Stimulated activated CD4-positive, alpha-beta T cell treated with anti-CD3 and anti-CD28 coated beads, Interleukin-12 subunit alpha, Interleukin-12 subunit beta, amount 100 ng/mL, for 4 hours (primary cell): Measurements from ENCODE around the gene TTC39C.
"Not testable (repeated sequence)": the region's sequence is repeated elsewhere in the genome, so short reads cannot be mapped to it uniquely, and the experiment has no call there.

Source experiments
- DNase-seq: peaks from one replicate; pipeline ENCODE4 v3.0.0-alpha.2; 2020

Gene TTC39C

GRCh38 chr18:24018299-24018886, 3.8 kb downstream of the TTC39C start:
- DNase-seq: no peak

- no peak for DNase-seq
These were observed 5.2 kb downstream of the TTC39C start for GRCh38 chr18:24019641-24020331.

GRCh38 chr18:24021505-24021904, 7.0 kb downstream of the TTC39C start:
- no peak for DNase-seq

- DNase-seq: no peak
These were observed 7.6 kb downstream of the TTC39C start for GRCh38 chr18:24022161-24022560.

- no peak for DNase-seq
These were observed 8.7 kb downstream of the TTC39C start for GRCh38 chr18:24023185-24023814.

- DNase-seq: no peak
These were observed 9.9 kb downstream of the TTC39C start for GRCh38 chr18:24024425-24024824.

- DNase-seq: no peak
These were observed 11.9 kb downstream of the TTC39C start for GRCh38 chr18:24026457-24026856.

GRCh38 chr18:24027156-24027827, 12.7 kb downstream of the TTC39C start:
- no peak for DNase-seq

- not testable (repeated sequence) for DNase-seq
These were observed 14.4 kb downstream of the TTC39C start for GRCh38 chr18:24028946-24029345.

GRCh38 chr18:24031318-24031717, 16.8 kb downstream of the TTC39C start:
- DNase-seq: no peak

GRCh38 chr18:24031916-24032315, 17.4 kb downstream of the TTC39C start:
- no peak for DNase-seq

GRCh38 chr18:24033641-24034412, 19.3 kb downstream of the TTC39C start:
- no peak for DNase-seq

GRCh38 chr18:24035316-24035715, 20.8 kb downstream of the TTC39C start:
- DNase-seq: no peak

GRCh38 chr18:24039671-24040070, 25.1 kb downstream of the TTC39C start:
- no peak for DNase-seq

- DNase-seq: no peak
These were observed 27.1 kb downstream of the TTC39C start for GRCh38 chr18:24041691-24042090.

GRCh38 chr18:24043403-24043802, 28.8 kb downstream of the TTC39C start:
- no peak for DNase-seq

GRCh38 chr18:24048261-24048660, 33.7 kb downstream of the TTC39C start:
- DNase-seq: no peak

- DNase-seq: no peak
These were observed 34.6 kb downstream of the TTC39C start for GRCh38 chr18:24049142-24049541.

- no peak for DNase-seq
These were observed 36.7 kb downstream of the TTC39C start for GRCh38 chr18:24051031-24051947.

GRCh38 chr18:24052053-24052452, 37.5 kb downstream of the TTC39C start:
- DNase-seq: no peak

GRCh38 chr18:24053211-24053610, 38.7 kb downstream of the TTC39C start:
- no peak for DNase-seq

GRCh38 chr18:24054130-24054529, 39.6 kb downstream of the TTC39C start:
- peak; percentile 17 for DNase-seq
